ENCODE data around the gene CASP2.
A peak's percentile ranks its signal among the peaks of the same experiment; 100 is the strongest.

Gene CASP2

DNA sequence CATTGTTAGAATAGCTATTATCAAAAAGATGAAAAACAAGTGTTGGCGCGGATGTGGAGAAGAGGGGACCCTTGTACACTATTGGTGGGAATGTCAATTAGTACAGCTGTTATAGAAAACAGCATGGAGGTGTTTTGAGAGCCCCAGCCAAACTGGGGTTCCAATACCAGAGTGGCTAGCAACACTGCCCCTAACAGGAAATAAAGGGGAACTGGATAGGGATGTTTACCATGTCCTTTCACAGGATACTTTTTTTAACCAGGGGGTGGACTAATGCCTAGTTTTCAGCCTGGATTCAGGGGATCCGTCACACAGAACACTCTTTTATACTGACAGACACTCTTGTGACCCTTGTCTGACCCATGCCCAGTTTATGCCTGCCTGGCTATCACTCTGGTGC, 31.8 kb upstream of the CASP2 start:
- no peak overlapping the region for H3K27ac ChIP-seq

DNA sequence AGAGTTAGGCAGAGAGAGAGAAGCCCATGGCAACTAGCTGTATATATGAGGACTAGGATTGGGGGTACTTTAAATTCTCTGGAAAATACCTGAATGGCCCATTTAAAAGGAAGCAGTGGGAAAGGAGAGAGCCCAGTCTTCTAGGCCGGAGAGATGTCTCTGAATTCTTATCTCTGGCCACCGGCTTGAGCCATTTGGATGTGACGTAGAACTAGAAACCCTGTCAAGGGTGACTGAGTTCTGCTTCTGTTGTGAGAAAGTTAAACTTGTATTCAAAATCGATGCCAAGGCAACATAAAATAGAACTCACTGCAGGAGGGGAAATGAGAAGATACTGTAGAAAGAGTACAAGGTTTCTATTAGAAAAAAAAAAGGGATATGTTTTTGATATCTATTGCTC, 31.2 kb upstream of the CASP2 start:
- no peak overlapping the region for H3K27ac ChIP-seq
- TF ChIP-seq, protein P1, sequence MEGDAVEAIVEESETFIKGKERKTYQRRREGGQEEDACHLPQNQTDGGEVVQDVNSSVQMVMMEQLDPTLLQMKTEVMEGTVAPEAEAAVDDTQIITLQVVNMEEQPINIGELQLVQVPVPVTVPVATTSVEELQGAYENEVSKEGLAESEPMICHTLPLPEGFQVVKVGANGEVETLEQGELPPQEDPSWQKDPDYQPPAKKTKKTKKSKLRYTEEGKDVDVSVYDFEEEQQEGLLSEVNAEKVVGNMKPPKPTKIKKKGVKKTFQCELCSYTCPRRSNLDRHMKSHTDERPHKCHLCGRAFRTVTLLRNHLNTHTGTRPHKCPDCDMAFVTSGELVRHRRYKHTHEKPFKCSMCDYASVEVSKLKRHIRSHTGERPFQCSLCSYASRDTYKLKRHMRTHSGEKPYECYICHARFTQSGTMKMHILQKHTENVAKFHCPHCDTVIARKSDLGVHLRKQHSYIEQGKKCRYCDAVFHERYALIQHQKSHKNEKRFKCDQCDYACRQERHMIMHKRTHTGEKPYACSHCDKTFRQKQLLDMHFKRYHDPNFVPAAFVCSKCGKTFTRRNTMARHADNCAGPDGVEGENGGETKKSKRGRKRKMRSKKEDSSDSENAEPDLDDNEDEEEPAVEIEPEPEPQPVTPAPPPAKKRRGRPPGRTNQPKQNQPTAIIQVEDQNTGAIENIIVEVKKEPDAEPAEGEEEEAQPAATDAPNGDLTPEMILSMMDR (conservative IDR thresholded peaks at IDR 0.05) = no peak

More for the DNA sequence above, 31.8 kb upstream of the CASP2 start:
- TF ChIP-seq, protein P1 (conservative IDR thresholded peaks at IDR 0.05) = no peak

DNA sequence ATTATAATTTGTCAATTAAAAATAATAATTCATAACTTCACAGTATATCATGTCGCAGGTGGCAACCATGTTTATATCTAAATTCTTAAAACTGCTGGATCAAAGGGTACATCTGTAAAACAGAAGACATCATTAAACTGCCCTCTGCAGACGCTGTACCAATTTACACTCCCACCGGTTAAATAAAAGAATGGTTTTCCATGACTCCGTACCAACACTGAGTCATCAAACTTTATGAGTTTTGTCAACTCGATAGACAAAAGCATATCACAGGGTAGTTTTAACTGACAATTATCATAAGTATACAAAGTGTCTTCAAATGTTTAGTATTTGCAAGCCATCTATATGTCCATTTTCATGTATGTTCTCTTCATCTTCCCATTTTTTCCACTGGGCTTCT, 30.6 kb upstream of the CASP2 start:
- H3K27ac ChIP-seq = no peak overlapping the region
- TF ChIP-seq, protein P1 (conservative IDR thresholded peaks at IDR 0.05) = no peak

DNA sequence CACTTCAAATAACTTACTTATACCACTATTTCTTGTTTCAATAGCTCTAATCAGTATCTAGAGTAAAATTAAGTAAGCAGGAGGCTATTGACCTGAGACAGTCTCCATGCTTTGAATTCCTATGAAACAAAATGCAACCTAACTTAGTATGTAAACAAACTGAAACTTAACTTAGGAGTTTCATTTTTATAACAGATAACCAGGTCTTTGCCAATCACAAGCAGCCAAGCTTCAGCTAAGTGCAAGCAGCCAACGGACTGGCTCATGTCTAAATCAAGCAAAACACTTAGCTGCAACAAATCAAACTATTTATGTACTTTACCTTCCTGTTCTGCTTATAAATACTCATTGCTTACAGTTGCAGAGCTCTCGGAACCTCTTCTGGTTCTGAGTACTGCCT, 29.3 kb upstream of the CASP2 start:
- H3K27ac ChIP-seq = 0 out of 2 replicates have a peak overlapping the region, but pooled peaks have one; percentile 6
- TF ChIP-seq, protein P1 (conservative IDR thresholded peaks at IDR 0.05) = no peak

DNA sequence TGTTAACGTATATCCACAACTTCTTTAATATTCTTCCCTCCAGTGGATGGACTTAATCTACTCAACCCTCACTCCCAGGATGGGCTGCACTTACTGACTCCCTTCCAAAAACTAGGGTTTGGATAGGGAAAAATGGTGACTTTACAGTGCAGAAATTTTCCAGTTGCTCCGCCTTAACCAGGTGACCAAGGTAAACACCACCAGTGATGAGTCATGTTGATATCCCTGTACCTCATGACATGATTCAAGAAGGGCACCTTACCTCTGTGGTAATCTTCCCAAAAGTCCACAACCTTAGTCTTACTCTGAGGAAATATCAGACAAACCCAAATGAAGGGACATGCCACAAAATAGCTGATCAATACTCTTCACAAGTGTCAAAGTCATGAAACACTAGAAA, 28.4 kb upstream of the CASP2 start:
- H3K27ac ChIP-seq = no peak overlapping the region
- TF ChIP-seq, protein P1 (conservative IDR thresholded peaks at IDR 0.05) = no peak

DNA sequence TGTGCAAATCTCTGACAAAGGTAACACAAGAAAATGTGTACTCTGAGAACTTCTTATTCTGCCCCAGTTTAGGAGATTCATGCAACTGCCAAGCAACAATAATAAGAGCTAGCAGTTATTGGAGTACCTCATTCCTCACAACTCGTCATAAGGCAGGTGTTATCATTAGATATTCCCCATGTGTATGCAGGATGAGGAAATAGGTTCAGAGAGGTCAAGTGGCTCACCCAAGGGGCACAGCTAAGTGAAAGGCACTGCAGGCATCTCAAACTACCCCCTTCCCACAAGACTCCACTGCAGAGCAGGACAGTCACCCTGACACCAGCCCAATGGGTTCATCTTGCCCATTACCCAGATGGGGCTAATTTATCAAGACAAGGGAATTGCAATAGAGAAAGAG, 26.2 kb upstream of the CASP2 start:
- no peak overlapping the region for H3K27ac ChIP-seq
- TF ChIP-seq, protein P1 (conservative IDR thresholded peaks at IDR 0.05) = no peak

DNA sequence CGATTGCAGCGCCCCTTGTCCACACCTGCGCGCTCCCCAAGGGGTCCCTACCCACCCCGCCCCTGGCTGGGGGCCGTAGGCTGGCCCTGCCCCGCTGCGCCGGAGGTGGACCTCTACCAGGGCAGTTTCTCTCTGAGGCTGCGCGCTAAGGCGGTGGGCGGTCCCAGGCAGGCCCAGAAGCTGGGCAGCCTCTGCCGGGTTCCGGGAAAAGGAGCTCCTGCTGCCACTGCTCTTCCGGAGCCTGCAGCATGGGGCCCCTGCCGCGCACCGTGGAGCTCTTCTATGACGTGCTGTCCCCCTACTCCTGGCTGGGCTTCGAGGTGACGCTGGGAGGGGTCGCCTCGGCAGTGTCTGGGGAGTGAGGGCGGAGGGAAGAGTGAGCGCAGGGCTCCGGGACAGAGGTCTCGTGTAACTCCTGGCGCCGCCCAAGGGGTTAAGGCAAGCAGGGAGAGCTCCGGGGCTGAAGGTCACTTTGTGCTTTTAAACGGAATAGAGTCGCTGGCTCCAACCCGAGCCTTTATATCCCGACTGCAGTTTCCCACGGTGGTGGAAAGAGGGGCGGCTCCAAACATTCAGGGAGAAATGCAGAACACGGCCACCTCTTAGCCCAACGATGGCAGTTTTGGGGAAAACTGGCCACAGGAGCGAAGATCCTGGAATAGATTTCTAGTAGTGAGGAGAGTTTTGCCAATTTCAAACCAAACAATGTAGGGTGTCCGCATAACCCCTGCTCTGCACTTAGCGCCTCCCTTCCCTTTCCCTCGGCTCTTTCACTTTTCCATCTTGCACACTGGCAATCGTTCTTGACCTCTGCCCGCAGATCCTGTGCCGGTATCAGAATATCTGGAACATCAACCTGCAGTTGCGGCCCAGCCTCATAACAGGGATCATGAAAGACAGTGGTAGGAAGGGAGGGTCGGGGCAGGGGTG, 24.6 kb upstream of the CASP2 start, which contains the start of gene GSTK1:
GSTK1 (plus strand) TSS at position 176 of the 930 bp plus-strand sequence; CDS start at position 249, 73 bp downstream.
- TF ChIP-seq, protein P1 (conservative IDR thresholded peaks at IDR 0.05) = 0 out of 2 replicates have a peak, but pooled peaks have one; percentile 4
- peak within 1 kb of the TSS; percentile 86 for H3K27ac ChIP-seq

DNA sequence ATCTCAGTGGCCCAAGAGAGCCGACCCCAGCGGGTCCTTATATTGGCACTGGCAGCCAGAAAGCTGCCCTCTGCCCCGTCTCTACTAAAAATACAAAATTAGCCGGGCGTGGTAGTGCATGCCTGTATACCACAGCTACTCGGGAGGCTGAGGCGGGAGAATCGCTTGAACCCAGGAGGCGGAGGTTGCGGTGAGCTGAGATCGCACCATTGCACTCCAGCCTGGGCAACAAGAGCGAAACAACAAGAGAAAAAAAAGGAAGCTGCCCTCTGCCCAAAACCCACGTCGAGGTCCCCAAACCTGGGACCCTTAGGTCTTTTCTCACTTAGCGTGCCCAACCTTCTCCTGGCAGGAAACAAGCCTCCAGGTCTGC, 24.0 kb upstream of the CASP2 start:
- H3K27ac ChIP-seq = peak overlapping the region; percentile 86
